SK-N-SH treated with all-trans-retinoic acid at 6 μM for 48 hours (cell line): ENCODE measurements around the gene PARD3B.

Source experiments
- ATAC-seq: fragments of 200-7000 bp; cut with Tn5 transposase; 3 replicates; pipeline ENCODE4 v1.9.1; 2020; ENCODE audit warnings: mild to moderate bottlenecking, moderate library complexity
- ARNTL ChIP-seq: fragments of 450-650 bp; formaldehyde crosslinking; IDR thresholded peaks from 2 replicates; pipeline ENCODE4 v1.5.0; 2020; ENCODE audit warnings: low read depth, mild to moderate bottlenecking, moderate library complexity, borderline replicate concordance
- CSRNP3 ChIP-seq: fragments of 250-450 bp; sonication (Bioruptor Pico); IDR thresholded peaks from 2 replicates; pipeline ENCODE4 v1.5.1; 2021; ENCODE audit warnings: mild to moderate bottlenecking, moderate library complexity
- GLIS3 ChIP-seq: fragments of 250-450 bp; sonication (Bioruptor Pico); IDR thresholded peaks from 2 replicates; pipeline ENCODE4 v1.5.0; 2020; ENCODE audit warnings: mild to moderate bottlenecking, moderate library complexity
- ISL1 ChIP-seq: fragments of 250-450 bp; sonication (Bioruptor Pico); IDR thresholded peaks from 2 replicates; pipeline ENCODE4 v2.1.2; 2022; ENCODE audit warnings: mild to moderate bottlenecking, moderate library complexity
- OSR1 ChIP-seq: fragments of 250-450 bp; sonication (Bioruptor Pico); IDR thresholded peaks from 2 replicates; pipeline ENCODE4 v1.8.0; 2022; ENCODE audit warnings: moderate library complexity, mild to moderate bottlenecking, inconsistent platforms
- PPARA ChIP-seq: fragments of 250-450 bp; sonication (Bioruptor Pico); IDR thresholded peaks from 2 replicates; pipeline ENCODE4 v1.5.0; 2020; ENCODE audit warnings: mild to moderate bottlenecking, borderline replicate concordance
- RARB ChIP-seq: fragments of 250-450 bp; sonication (Bioruptor Pico); IDR thresholded peaks from 2 replicates; pipeline ENCODE4 v1.8.0; 2021; ENCODE audit warnings: mild to moderate bottlenecking, moderate library complexity
- SNAI2 ChIP-seq: fragments of 250-450 bp; sonication (Bioruptor Pico); IDR thresholded peaks from 2 replicates; pipeline ENCODE4 v1.5.0; 2020; ENCODE audit warnings: mild to moderate bottlenecking, moderate library complexity
- TCF4 ChIP-seq: fragments of 250-450 bp; sonication (Bioruptor Pico); IDR thresholded peaks from 2 replicates; pipeline ENCODE4 v1.8.0; 2021; ENCODE audit warnings: mild to moderate bottlenecking, moderate library complexity, borderline replicate concordance
- TOX ChIP-seq: fragments of 250-450 bp; sonication (Bioruptor Pico); IDR thresholded peaks from 2 replicates; pipeline ENCODE4 v1.8.0; 2021; ENCODE audit warnings: mild to moderate bottlenecking, moderate library complexity, borderline replicate concordance
- ZC3H10 ChIP-seq: fragments of 250-450 bp; sonication (Bioruptor Pico); IDR thresholded peaks from 2 replicates; pipeline ENCODE4 v1.5.1; 2021; ENCODE audit warnings: mild to moderate bottlenecking, moderate library complexity
- ZFP3 ChIP-seq: fragments of 250-450 bp; sonication (Bioruptor Pico); IDR thresholded peaks from 2 replicates; pipeline ENCODE4 v1.5.0; 2020; ENCODE audit warnings: mild to moderate bottlenecking, moderate library complexity
- ZFP30 ChIP-seq: fragments of 450-650 bp; formaldehyde crosslinking; IDR thresholded peaks from 2 replicates; pipeline ENCODE4 v1.5.0; 2022; ENCODE audit warnings: mild to moderate bottlenecking, moderate library complexity
- ZNF565 ChIP-seq: fragments of 450-650 bp; formaldehyde crosslinking; conservative IDR thresholded peaks from 2 replicates; pipeline ENCODE4 v1.5.0; 2020; ENCODE audit warnings: low read depth, mild to moderate bottlenecking, moderate library complexity
- ZNF70 ChIP-seq: fragments of 450-650 bp; formaldehyde crosslinking; IDR thresholded peaks from 2 replicates; pipeline ENCODE4 v1.5.0; 2020; ENCODE audit warnings: mild to moderate bottlenecking, moderate library complexity
- ZNF8 ChIP-seq: fragments of 450-650 bp; formaldehyde crosslinking; IDR thresholded peaks from 2 replicates; pipeline ENCODE4 v1.5.0; 2020; ENCODE audit warnings: mild to moderate bottlenecking, moderate library complexity
- TF ChIP-seq, protein P1 (sequence below): fragments of 250-450 bp; sonication (Bioruptor Pico); IDR thresholded peaks from 2 replicates; pipeline ENCODE4 v1.8.0; 2021; ENCODE audit warnings: low read depth, mild to moderate bottlenecking, moderate library complexity, borderline replicate concordance
- TF ChIP-seq, protein P2 (sequence below): fragments of 250-450 bp; sonication (Bioruptor Pico); IDR thresholded peaks from 2 replicates; pipeline ENCODE4 v1.8.0; 2020; ENCODE audit warnings: mild to moderate bottlenecking, moderate library complexity, borderline replicate concordance

Gene PARD3B

GRCh38 chr2:205636549-205637319, 1091.5 kb downstream of the PARD3B start:
- ATAC-seq = no peak
- TF ChIP-seq ISL1 (CRISPR knock-in tag) (no peak), OSR1 (CRISPR knock-in tag) (no peak), ZC3H10 (CRISPR knock-in tag) (no peak), ZFP3 (CRISPR knock-in tag) (no peak), TCF4 (CRISPR knock-in tag) (no peak), ZNF70 (CRISPR knock-in tag) (no peak), ZNF8 (no peak), CSRNP3 (CRISPR knock-in tag) (no peak), ZFP30 (no peak), SNAI2 (CRISPR knock-in tag) (no peak), ARNTL (CRISPR knock-in tag) (no peak), GLIS3 (CRISPR knock-in tag) (no peak), RARB (CRISPR knock-in tag) (no peak), PPARA (no peak), ZNF565 (no peak), TOX (CRISPR knock-in tag) (no peak)
- TF ChIP-seq, protein P1, sequence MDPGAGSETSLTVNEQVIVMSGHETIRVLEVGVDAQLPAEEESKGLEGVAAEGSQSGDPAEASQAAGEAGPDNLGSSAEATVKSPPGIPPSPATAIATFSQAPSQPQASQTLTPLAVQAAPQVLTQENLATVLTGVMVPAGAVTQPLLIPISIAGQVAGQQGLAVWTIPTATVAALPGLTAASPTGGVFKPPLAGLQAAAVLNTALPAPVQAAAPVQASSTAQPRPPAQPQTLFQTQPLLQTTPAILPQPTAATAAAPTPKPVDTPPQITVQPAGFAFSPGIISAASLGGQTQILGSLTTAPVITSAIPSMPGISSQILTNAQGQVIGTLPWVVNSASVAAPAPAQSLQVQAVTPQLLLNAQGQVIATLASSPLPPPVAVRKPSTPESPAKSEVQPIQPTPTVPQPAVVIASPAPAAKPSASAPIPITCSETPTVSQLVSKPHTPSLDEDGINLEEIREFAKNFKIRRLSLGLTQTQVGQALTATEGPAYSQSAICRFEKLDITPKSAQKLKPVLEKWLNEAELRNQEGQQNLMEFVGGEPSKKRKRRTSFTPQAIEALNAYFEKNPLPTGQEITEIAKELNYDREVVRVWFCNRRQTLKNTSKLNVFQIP (CRISPR knock-in tag) = no peak
- TF ChIP-seq, protein P2, sequence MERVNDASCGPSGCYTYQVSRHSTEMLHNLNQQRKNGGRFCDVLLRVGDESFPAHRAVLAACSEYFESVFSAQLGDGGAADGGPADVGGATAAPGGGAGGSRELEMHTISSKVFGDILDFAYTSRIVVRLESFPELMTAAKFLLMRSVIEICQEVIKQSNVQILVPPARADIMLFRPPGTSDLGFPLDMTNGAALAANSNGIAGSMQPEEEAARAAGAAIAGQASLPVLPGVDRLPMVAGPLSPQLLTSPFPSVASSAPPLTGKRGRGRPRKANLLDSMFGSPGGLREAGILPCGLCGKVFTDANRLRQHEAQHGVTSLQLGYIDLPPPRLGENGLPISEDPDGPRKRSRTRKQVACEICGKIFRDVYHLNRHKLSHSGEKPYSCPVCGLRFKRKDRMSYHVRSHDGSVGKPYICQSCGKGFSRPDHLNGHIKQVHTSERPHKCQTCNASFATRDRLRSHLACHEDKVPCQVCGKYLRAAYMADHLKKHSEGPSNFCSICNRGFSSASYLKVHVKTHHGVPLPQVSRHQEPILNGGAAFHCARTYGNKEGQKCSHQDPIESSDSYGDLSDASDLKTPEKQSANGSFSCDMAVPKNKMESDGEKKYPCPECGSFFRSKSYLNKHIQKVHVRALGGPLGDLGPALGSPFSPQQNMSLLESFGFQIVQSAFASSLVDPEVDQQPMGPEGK (CRISPR knock-in tag) = no peak

- TF ChIP-seq ZFP30 (no peak), TOX (CRISPR knock-in tag) (no peak), ZNF8 (no peak), ARNTL (CRISPR knock-in tag) (no peak), ZNF565 (no peak), CSRNP3 (CRISPR knock-in tag) (no peak)
- TF ChIP-seq, protein P1 (CRISPR knock-in tag) = no peak
- TF ChIP-seq, protein P2 (CRISPR knock-in tag) = no peak
- ATAC-seq = no peak
These were observed 1092.0 kb downstream of the PARD3B start for GRCh38 chr2:205637320-205637602.
